IMR-90 (cell line): ENCODE measurements around the gene IGSF3. TPM values are rescaled to one million over a fixed set of nuclear protein-coding genes. Genes with fewer than 3 reads are reported as not detected.

Experiments
- ATAC-seq: fragments of 200-7000 bp; cut with Tn5 transposase; 2 replicates; pipeline ENCODE4 v1.9.1; 2020; ENCODE audit warnings: low read depth, mild to moderate bottlenecking, moderate library complexity
- BruUV-seq: library from RNA; stranded (reverse); fragments of 400-500 nt; replicated peaks from 2 replicates; lab custom pipeline; 2021; lab: Mats Ljungman, UMichigan
- CTCF ChIA-PET: fragments of 300-600 bp; formaldehyde crosslinking; extraction: SDS; loops from one replicate; lab custom pipeline; 2021; ENCODE audit warnings: antibody characterized with exemption; lab: Yijun Ruan, JAX
- POLR2A ChIA-PET: fragments of 300-600 bp; sonication (Branson Sonifier 250); formaldehyde crosslinking; loops from one replicate; lab custom pipeline; 2022; ENCODE audit warnings: antibody characterized with exemption; ENCODE audit not compliant: unreplicated experiment; lab: Charles Lee
- DNase-seq: peaks from one replicate; pipeline ENCODE4 v3.0.0; 2013
- H2AFZ ChIP-seq: replicated peaks from 2 replicates; pipeline ENCODE3; 2013; ENCODE audit warnings: low read length, mild to moderate bottlenecking; ENCODE audit not compliant: poor library complexity
- H2AK5ac ChIP-seq: 2 replicates; pipeline ENCODE4 v1.6.1; 2013; ENCODE audit warnings: low read depth, low read length, inconsistent platforms
- H2AK9ac ChIP-seq: replicated peaks from 2 replicates; pipeline ENCODE3; 2013; ENCODE audit warnings: mild to moderate bottlenecking, low read depth, low read length, moderate library complexity; ENCODE audit not compliant: poor library complexity
- H2BK120ac ChIP-seq: 2 replicates; pipeline ENCODE4 v1.6.1; 2013; ENCODE audit warnings: low read depth, low read length, inconsistent platforms
- H2BK15ac ChIP-seq: 3 replicates; pipeline ENCODE4 v1.6.1; 2013; ENCODE audit warnings: low read depth, low read length, inconsistent platforms
- H2BK20ac ChIP-seq: 2 replicates; pipeline ENCODE4 v1.6.1; 2013; ENCODE audit warnings: low read depth, mild to moderate bottlenecking, inconsistent platforms, low read length, moderate library complexity
- H2BK5ac ChIP-seq: 2 replicates; pipeline ENCODE4 v1.6.1; 2013; ENCODE audit warnings: mild to moderate bottlenecking, low read depth, low read length, inconsistent platforms; ENCODE audit not compliant: poor library complexity, severe bottlenecking
- H3K14ac ChIP-seq: replicated peaks from 2 replicates; pipeline ENCODE4 v1.6.1; 2013; ENCODE audit warnings: low read depth, low read length, inconsistent platforms
- H3K18ac ChIP-seq: 2 replicates; pipeline ENCODE4 v1.6.1; 2013; ENCODE audit warnings: low read depth, low read length, control low read depth
- H3K23ac ChIP-seq: 2 replicates; pipeline ENCODE4 v1.6.1; 2013; ENCODE audit warnings: low read depth, low read length, inconsistent platforms
- H3K27ac ChIP-seq: 2 replicates; pipeline ENCODE4 v1.5.1; 2013; ENCODE audit warnings: mild to moderate bottlenecking, control low read depth, low read length; ENCODE audit not compliant: insufficient read depth
- H3K27me3 ChIP-seq: 2 replicates; pipeline ENCODE4 v1.6.1; 2013; ENCODE audit warnings: low read length; ENCODE audit not compliant: control insufficient read depth, insufficient read depth
- H3K36me3 ChIP-seq: 2 replicates; pipeline ENCODE4 v1.6.1; 2013; ENCODE audit warnings: low read length, mixed read lengths; ENCODE audit not compliant: control insufficient read depth, insufficient read depth
- H3K4ac ChIP-seq: 2 replicates; pipeline ENCODE4 v1.6.1; 2013; ENCODE audit warnings: low read depth, low read length, inconsistent platforms
- H3K4me1 ChIP-seq: 2 replicates; pipeline ENCODE4 v1.6.1; 2013; ENCODE audit warnings: low read length, mixed read lengths; ENCODE audit not compliant: control insufficient read depth, insufficient read depth
- H3K4me2 ChIP-seq: 2 replicates; pipeline ENCODE4 v1.6.1; 2013; ENCODE audit warnings: low read depth, mild to moderate bottlenecking, control low read depth, low read length, moderate library complexity
- H3K4me3 ChIP-seq: 2 replicates; pipeline ENCODE4 v1.5.1; 2013; ENCODE audit warnings: low read depth, mild to moderate bottlenecking, control low read depth, low read length, moderate library complexity; ENCODE audit not compliant: insufficient read depth
- H3K56ac ChIP-seq: 2 replicates; pipeline ENCODE4 v1.6.1; 2013; ENCODE audit warnings: low read length, inconsistent platforms; ENCODE audit not compliant: insufficient read depth; ENCODE audit errors: extremely low read depth
- H3K79me1 ChIP-seq, 2 experiments: 2 replicates each; pipeline ENCODE4 v1.6.1; 2013; ENCODE audit warnings: low read length in 2 of 2, inconsistent platforms in 1 of 2, low read depth in 1 of 2
- H3K9ac ChIP-seq: 2 replicates; pipeline ENCODE4 v1.6.1; 2013; ENCODE audit warnings: low read depth, low read length, control low read depth
- H3K9me1 ChIP-seq: 2 replicates; pipeline ENCODE4 v1.6.1; 2013; ENCODE audit warnings: low read length, inconsistent platforms; ENCODE audit not compliant: insufficient read depth
- H3K9me3 ChIP-seq: 2 replicates; pipeline ENCODE4 v1.6.1; 2013; ENCODE audit warnings: low read length; ENCODE audit not compliant: control insufficient read depth, insufficient read depth
- H4K20me1 ChIP-seq: 2 replicates; pipeline ENCODE4 v1.6.1; 2013; ENCODE audit warnings: low read length, inconsistent platforms; ENCODE audit not compliant: insufficient read depth
- H4K5ac ChIP-seq: 2 replicates; pipeline ENCODE4 v1.6.1; 2013; ENCODE audit warnings: mild to moderate bottlenecking, low read depth, low read length, control low read depth
- H4K8ac ChIP-seq, 2 experiments: 2 replicates each; pipeline ENCODE4 v1.6.1; 2013; ENCODE audit warnings: low read depth in 2 of 2, low read length in 2 of 2, control low read depth in 1 of 2, inconsistent platforms in 1 of 2
- H4K91ac ChIP-seq: 2 replicates; pipeline ENCODE4 v1.6.1; 2013; ENCODE audit warnings: low read depth, low read length, inconsistent platforms; ENCODE audit not compliant: insufficient read depth
- CTCF ChIP-seq: conservative IDR thresholded peaks from 2 replicates; pipeline ENCODE4 v1.5.1; 2012; ENCODE audit warnings: mild to moderate bottlenecking, low read depth, low read length, improper control_type of control experiment
- ELK1 ChIP-seq: fragments of 150-350 bp; IDR thresholded peaks from 2 replicates; pipeline ENCODE4 v1.6.1; 2016; ENCODE audit warnings: low read depth, mild to moderate bottlenecking, low read length, moderate library complexity, borderline replicate concordance
- MAFK ChIP-seq: IDR thresholded peaks from 2 replicates; pipeline ENCODE4 v1.6.1; 2012; ENCODE audit warnings: low read depth, low read length, improper control_type of control experiment
- RAD21 ChIP-seq: IDR thresholded peaks from 2 replicates; pipeline ENCODE4 v1.6.1; 2012; ENCODE audit warnings: low read length, improper control_type of control experiment
- RCOR1 ChIP-seq: IDR thresholded peaks from 2 replicates; pipeline ENCODE4 v1.6.1; 2012; ENCODE audit warnings: mild to moderate bottlenecking, low read length, improper control_type of control experiment; ENCODE audit not compliant: insufficient replicate concordance
- SMC3 ChIP-seq: fragments of 150-350 bp; IDR thresholded peaks from 2 replicates; pipeline ENCODE4 v1.6.1; 2016; ENCODE audit warnings: low read depth, mild to moderate bottlenecking, antibody characterized with exemption, low read length, moderate library complexity
- WGBS, 2 experiments: methylation state at CpG; one replicate each; pipeline versions ENCODE4 v1.1.5 to v1.1.7; 2013; ENCODE audit warnings: missing lambda C conversion rate in 2 of 2; ENCODE audit not compliant: insufficient read length in 1 of 2; ENCODE audit errors: extremely low coverage in 2 of 2; 5-methylcytosine and 5-hydroxymethylcytosine counted together
- dilution Hi-C: fragments of 300-500 bp; cut with HindIII; formaldehyde crosslinking; loops from one replicate; pipeline ENCODE4 v1.14.3; 2018; ENCODE audit warnings: low sequenced_read_pairs; ENCODE audit not compliant: unreplicated experiment
- in situ Hi-C: fragments of 300-500 bp; cut with MboI; formaldehyde crosslinking; loops from 3 replicates; pipeline ENCODE4 v1.14.3; 2019; ENCODE audit warnings: low sequenced_read_pairs, inconsistent platforms, mixed read lengths
- intact Hi-C: fragments of 100-400 bp; cut with micrococcal nuclease; formaldehyde crosslinking; loops from 2 replicates; pipeline ENCODE4 v1.10.0; 2022
- polyA plus RNA-seq, 3 experiments: library from polyadenylated mRNA; depleted of rRNA; stranded (reverse); fragments of >200 nt; gene quantifications; 2 replicates each; pipeline ENCODE4 v1.2.3, GENCODE V29; 2012; ENCODE audit warnings: low replicate concordance in 1 of 3
- total RNA-seq: library from RNA; depleted of rRNA; stranded (reverse); fragments of >200 nt; gene quantifications from 2 replicates; pipeline ENCODE4 v1.2.3, GENCODE V29; 2012

The IGSF3 gene
- total and polyA plus RNA-seq, 2 of the 4 experiments (the other 2 are of a cell fraction) = under 0.01 to 0.02 TPM

- peak; percentile 16; the same call in 1 of the 2 replicates for ATAC-seq
- POLR2A ChIA-PET = no interaction called here
- TF ChIP-seq CTCF (peak; percentile 89), MAFK (peak; percentile 80), RAD21 (peak; percentile 82), SMC3 (peak; percentile 72), ELK1 (no peak), RCOR1 (no peak)
Observed at GRCh38 chr1:116574581-116575291, 92.8 kb downstream of the IGSF3 start.

More at GRCh38 chr1:116574581-116575291, 92.8 kb downstream of the IGSF3 start:
- peak; percentile 65 for DNase-seq
- no peaks in the 10 kb centered on the region for H3K36me3 ChIP-seq
- H2AK5ac ChIP-seq = no peak overlapping the region
- no peak overlapping the region for H3K9ac ChIP-seq
- BruUV-seq = no TSS peak
- no peak overlapping the region for H3K23ac ChIP-seq
- H3K79me1 ChIP-seq = no peaks in the 10 kb centered on the region
- H2AK9ac ChIP-seq = no peak overlapping the region
- in situ Hi-C loops = no loop called here
- peaks cover 2% of the 10 kb centered on the region; the same call in 1 of the 2 replicates for H3K4me1 ChIP-seq
- WGBS, 2 experiments = 0% methylated on average over 1 of the region's 11 CpGs; no CpG with 5 or more reads in 1 of the 2 experiments
- no peak overlapping the region for H3K56ac ChIP-seq
- peaks cover 35% of the 10 kb centered on the region for H3K27me3 ChIP-seq
- H2BK15ac ChIP-seq = no peak overlapping the region
- no peak overlapping the region for H4K91ac ChIP-seq
- H3K9me1 ChIP-seq = peaks cover 5% of the 10 kb centered on the region; the same call in 1 of the 2 replicates
- H3K9me3 ChIP-seq = no peaks in the 10 kb centered on the region
- H3K4me2 ChIP-seq = no peak overlapping the region
- no peak overlapping the region for H3K4ac ChIP-seq
- no peak overlapping the region for H2BK20ac ChIP-seq
- intact Hi-C loops = loop anchor here (1.0 to 10.0 kb wide), 3 partner anchors 22 to 481 kb away; no protein-coding TSS in a partner anchor
- no peak overlapping the region for H3K4me3 ChIP-seq
- CTCF ChIA-PET = interaction anchor here (0.5 to 1.8 kb wide), 8 partner anchors 9 to 485 kb away, joined by 3 to 19 read pairs (median 4); partner anchors contain the start of gene TTF2
- no peak overlapping the region for H4K8ac ChIP-seq
- peak overlapping the region; percentile 36 for H2AFZ ChIP-seq
- no peaks in the 10 kb centered on the region for H4K20me1 ChIP-seq
- dilution Hi-C loops = no loop called here
- H3K14ac ChIP-seq = no peak overlapping the region
- no peak overlapping the region for H3K18ac ChIP-seq
- no peak overlapping the region for H2BK120ac ChIP-seq
- H4K5ac ChIP-seq = no peak overlapping the region
- no peak overlapping the region for H2BK5ac ChIP-seq
- H3K27ac ChIP-seq = no peak overlapping the region
